ENCODE data around the gene BCS1L. TPM values are rescaled to one million over a fixed set of nuclear protein-coding genes. Genes with fewer than 3 reads are reported as not detected.

Gene BCS1L
- total RNA-seq, 1 donor: 28.9 TPM

DNA sequence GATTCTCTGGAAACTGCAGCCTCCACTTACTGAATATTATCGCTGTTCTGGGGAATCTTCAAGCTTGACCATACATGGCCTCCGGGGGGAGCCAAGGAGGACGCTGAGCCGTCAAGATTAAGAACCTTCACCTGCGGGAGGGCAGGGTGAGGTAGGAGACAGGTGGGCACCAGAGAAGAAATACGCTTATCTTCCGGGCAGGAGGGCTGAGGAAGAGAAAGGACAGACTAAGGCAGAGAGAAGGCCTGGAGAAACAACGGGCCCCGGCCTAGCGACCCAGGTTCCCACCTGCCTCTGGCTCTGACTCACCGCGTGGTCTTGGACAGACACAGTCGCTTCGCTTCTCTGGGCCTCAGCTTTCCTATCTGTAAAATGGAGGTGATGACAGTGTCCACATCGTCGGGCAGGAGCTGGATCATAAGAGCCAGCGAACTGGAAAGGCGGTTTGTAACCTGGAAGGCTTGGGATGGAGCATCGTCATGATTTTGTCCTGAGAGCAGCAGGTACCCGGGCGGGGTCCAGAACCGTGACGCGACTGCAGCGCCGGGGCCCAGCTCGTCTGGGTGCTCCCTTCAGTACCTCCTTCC lies 719 bp upstream of the BCS1L start:
- H3K4me3 ChIP-seq (ENCODE audit: low read depth, low read length): peak overlapping the region; percentile 82
- TF ChIP-seq, protein P1, sequence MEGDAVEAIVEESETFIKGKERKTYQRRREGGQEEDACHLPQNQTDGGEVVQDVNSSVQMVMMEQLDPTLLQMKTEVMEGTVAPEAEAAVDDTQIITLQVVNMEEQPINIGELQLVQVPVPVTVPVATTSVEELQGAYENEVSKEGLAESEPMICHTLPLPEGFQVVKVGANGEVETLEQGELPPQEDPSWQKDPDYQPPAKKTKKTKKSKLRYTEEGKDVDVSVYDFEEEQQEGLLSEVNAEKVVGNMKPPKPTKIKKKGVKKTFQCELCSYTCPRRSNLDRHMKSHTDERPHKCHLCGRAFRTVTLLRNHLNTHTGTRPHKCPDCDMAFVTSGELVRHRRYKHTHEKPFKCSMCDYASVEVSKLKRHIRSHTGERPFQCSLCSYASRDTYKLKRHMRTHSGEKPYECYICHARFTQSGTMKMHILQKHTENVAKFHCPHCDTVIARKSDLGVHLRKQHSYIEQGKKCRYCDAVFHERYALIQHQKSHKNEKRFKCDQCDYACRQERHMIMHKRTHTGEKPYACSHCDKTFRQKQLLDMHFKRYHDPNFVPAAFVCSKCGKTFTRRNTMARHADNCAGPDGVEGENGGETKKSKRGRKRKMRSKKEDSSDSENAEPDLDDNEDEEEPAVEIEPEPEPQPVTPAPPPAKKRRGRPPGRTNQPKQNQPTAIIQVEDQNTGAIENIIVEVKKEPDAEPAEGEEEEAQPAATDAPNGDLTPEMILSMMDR (IDR thresholded peaks at IDR 0.05; ENCODE audit: insufficient read depth, low read depth, low read length): peak; percentile 50
- peak; percentile 36 for DNase-seq (ENCODE audit: low read depth)

DNA sequence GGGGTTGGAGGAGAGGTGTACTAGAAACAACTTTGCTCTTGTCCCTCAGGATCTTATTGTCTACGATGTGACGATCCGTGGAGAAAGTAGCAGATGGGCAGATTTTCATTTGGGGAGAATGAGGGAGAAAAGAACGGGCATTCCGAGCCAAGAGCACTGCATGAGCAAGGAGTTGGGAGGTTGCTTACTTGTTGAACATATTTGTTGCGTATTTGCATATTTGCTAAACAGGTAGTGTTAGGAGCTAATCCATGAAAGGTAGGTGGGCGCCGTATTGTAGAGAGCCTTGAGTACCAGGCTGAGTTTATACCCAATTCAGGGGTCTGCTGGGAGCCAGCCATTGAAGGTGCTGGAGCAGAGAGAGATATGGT lies 490 bp downstream of the BCS1L start:
- peak overlapping the region; percentile 82 for H3K4me3 ChIP-seq (ENCODE audit: low read depth, low read length)
- TF ChIP-seq, protein P1 (IDR thresholded peaks at IDR 0.05; ENCODE audit: insufficient read depth, low read depth, low read length): no peak
- no peak for DNase-seq (ENCODE audit: low read depth)

DNA sequence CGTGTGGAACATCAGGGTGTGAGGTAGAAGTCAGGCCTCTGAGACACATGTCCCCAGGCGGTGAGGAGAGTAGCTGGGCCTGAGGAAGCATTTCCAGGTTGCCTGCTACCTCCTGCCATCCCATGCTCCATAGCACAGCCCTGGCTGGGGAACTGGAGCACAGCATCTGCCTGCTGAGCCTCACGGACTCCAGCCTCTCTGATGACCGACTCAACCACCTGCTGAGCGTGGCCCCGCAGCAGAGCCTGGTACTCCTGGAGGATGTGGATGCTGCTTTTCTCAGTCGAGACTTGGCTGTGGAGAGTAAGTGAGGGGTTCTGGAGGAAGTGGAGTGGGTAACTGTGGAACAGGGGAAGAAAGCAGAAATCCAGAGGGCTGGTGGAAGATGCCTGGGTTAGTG lies 2.9 kb downstream of the BCS1L start:
- no peak overlapping the region for H3K4me3 ChIP-seq (ENCODE audit: low read depth, low read length)
- TF ChIP-seq, protein P1 (IDR thresholded peaks at IDR 0.05; ENCODE audit: insufficient read depth, low read depth, low read length): no peak
- DNase-seq (ENCODE audit: low read depth): no peak

DNA sequence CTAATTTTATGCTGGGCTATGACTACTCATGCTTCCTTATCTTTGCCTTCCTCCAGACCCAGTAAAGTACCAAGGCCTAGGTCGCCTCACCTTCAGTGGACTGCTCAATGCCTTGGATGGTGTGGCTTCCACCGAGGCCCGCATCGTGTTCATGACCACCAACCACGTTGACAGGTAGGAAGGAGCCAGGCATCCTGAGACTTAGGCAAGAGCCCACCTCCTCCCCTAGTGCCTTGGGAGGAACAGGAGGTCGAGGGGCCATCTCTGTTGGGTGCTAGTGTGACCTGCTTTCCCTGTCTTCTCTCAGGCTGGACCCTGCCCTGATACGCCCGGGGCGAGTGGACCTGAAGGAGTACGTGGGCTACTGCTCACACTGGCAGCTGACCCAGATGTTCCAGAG lies 3.3 kb downstream of the BCS1L start:
- no peak for DNase-seq (ENCODE audit: low read depth)
- H3K4me3 ChIP-seq (ENCODE audit: low read depth, low read length): no peak overlapping the region
- TF ChIP-seq, protein P1 (IDR thresholded peaks at IDR 0.05; ENCODE audit: insufficient read depth, low read depth, low read length): no peak

DNA sequence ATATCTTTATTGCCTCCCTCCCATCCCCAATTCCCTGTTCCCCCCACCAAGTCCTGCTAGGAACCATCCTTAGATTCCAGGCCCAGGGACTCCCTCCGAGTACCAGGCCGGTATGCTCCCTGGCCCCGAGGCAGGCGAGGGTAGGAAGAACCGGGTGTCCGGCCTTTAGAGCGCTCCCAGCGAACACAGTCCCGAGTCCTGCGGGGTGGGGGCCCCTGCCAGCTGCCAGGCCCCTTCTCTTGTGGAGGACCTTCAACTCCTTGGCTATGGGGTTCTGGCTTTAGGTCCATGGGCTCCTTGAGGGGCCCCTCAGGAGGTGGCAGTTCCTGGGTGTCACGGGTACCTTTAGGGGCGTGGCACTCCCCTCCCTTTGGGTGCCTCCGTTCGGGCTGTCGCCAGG lies 4.4 kb downstream of the BCS1L start:
- H3K4me3 ChIP-seq (ENCODE audit: low read depth, low read length): no peak overlapping the region
- TF ChIP-seq, protein P1 (IDR thresholded peaks at IDR 0.05; ENCODE audit: insufficient read depth, low read depth, low read length): no peak
- DNase-seq (ENCODE audit: low read depth): no peak

DNA sequence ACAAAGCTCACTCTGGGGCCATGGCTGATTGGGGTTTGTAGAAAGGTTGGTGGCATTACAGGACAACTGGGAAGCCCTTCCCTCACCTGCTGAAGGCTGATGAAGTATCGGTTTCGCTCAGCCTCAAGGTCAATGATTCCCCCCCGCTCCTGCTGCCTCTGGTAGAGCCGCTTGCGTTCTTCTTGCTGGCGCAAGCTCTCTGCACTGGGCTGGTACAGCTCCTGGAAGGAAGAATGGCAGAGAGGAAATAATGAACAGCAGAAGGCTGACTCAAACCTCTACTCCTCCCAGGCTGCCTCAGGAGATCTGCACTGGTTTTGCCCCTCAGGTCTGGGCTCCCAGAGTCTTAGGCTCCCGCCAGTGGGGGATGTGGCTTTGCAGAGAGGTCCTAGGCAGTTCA lies 5.2 kb downstream of the BCS1L start:
- H3K4me3 ChIP-seq (ENCODE audit: low read depth, low read length): no peak overlapping the region
- TF ChIP-seq, protein P1 (IDR thresholded peaks at IDR 0.05; ENCODE audit: insufficient read depth, low read depth, low read length): no peak

DNA sequence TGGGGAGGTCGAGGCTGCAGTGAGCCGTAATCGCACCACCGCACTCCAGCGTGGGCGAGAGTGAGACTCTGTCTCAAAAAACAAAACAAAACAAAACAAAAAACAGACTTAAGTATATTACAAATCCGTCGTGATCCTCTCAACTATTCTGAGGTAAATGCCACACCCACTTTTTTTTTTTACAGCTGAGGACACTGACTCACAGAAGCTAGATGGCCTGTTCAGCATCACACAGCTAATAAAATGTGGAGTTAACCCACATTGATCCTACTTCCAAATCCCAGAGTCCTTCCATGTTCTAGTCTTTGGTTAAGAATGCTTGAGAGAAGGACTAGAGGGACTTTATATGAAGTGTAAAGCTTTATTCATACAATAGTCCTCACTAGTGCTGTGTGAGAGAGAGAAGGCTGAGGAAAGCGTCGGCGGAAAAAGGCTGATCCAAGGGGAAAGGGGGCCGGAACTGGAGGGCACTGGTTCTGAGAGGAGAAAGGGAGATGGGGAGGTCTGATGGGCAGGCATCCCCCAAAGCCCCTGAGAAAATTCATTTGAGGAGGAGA lies 11.7 kb downstream of the BCS1L start:
- TF ChIP-seq, protein P1 (IDR thresholded peaks at IDR 0.05; ENCODE audit: insufficient read depth, low read depth, low read length): no peak
- peak overlapping the region; percentile 86 for H3K4me3 ChIP-seq (ENCODE audit: low read depth, low read length)
- peak; percentile 78 for DNase-seq (ENCODE audit: low read depth)

More for the DNA sequence above, 5.2 kb downstream of the BCS1L start:
- no peak for DNase-seq (ENCODE audit: low read depth)
